Activated CD8-positive, alpha-beta T cell treated with anti-CD3 and anti-CD28 coated beads for 36 hours (primary cell): Measurements from ENCODE around the gene HDHD3. TPM values are rescaled to one million over a fixed set of nuclear protein-coding genes. Genes with fewer than 3 reads are reported as not detected.

Experiments used
- ATAC-seq: fragments of 200-7000 bp; cut with Tn5 transposase; one replicate; pipeline ENCODE4 v1.10.0; 2021; ENCODE audit warnings: mild to moderate bottlenecking, moderate library complexity
- CTCF ChIA-PET: fragments of 350-600 bp; sonication (Branson Sonifier 250); formaldehyde crosslinking; loops from one replicate; lab custom pipeline; 2021; ENCODE audit warnings: antibody characterized with exemption; lab: Charles Lee
- POLR2A ChIA-PET: fragments of 350-600 bp; sonication (Branson Sonifier 250); formaldehyde crosslinking; loops from one replicate; lab custom pipeline; 2021; ENCODE audit warnings: antibody characterized with exemption; lab: Charles Lee
- DNase-seq: peaks from one replicate; pipeline ENCODE4 v3.0.0-alpha.2; 2020
- H3K27ac Mint-ChIP-seq: one replicate; pipeline ENCODE4 v1.8.0; 2021; ENCODE audit warnings: mild to moderate bottlenecking, mixed read lengths
- H3K27me3 Mint-ChIP-seq: one replicate; pipeline ENCODE4 v1.8.0; 2021; ENCODE audit warnings: mixed read lengths
- H3K36me3 Mint-ChIP-seq: one replicate; pipeline ENCODE4 v1.8.0; 2021; ENCODE audit warnings: low read depth, mixed read lengths
- H3K4me1 Mint-ChIP-seq: one replicate; pipeline ENCODE4 v1.8.0; 2021; ENCODE audit warnings: low read depth, mixed read lengths
- H3K4me3 Mint-ChIP-seq: one replicate; pipeline ENCODE4 v1.8.0; 2021; ENCODE audit warnings: mild to moderate bottlenecking, moderate library complexity, mixed read lengths
- H3K9me3 Mint-ChIP-seq: one replicate; pipeline ENCODE4 v1.8.0; 2021; ENCODE audit warnings: mixed read lengths
- intact Hi-C: fragments of 100-400 bp; cut with micrococcal nuclease; formaldehyde crosslinking; loops from one replicate; pipeline ENCODE4 v1.10.0; 2022
- total RNA-seq, 2 experiments: library from RNA; stranded (reverse); gene quantifications; one replicate each; pipeline ENCODE4 v1.2.3, GENCODE V29; 2021
- TF ChIP-seq, protein P1 (sequence below): fragments of 200-600 bp; IDR thresholded peaks from one replicate; pipeline ENCODE4 v1.8.0; 2022; ENCODE audit warnings: antibody characterized with exemption, mild to moderate bottlenecking

HDHD3 gene
- total RNA-seq, 2 experiments from 2014 or later, result 11.6 to 13.3 TPM

DNA sequence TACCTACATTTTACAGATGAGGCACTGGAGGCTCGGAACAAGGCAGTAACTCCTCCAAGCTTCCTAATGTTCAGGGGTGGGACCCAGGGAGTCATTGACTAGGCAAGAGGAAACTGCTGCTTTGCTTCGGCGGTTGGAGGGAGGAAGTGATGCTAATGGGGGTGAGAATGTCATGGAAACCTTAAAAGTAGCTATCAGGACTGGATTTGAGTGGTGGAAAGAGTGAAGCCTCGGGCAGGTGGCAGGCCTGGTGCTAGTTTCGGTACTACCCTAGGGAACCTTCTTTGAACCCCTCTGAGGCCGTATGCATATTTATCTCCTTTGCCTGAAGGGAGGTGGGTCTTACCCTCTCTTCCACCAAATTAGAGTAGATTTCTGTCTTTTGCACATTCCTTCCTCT lies 25.8 kb downstream of the HDHD3 start:
- intact Hi-C loops, result no loop called here
- peaks cover 31% of the 10 kb centered on the region for H3K4me1 Mint-ChIP-seq
- ChIA-PET POLR2A (interaction anchor here (0.6 to 1.7 kb wide), 5 partner anchors 11 to 966 kb away, joined by 3 to 12 read pairs (median 4); partner anchors contain the start of genes POLE3 and WDR31), CTCF (interaction anchor here (0.7 to 3.1 kb wide), 7 partner anchors 11 to 305 kb away, joined by 3 to 14 read pairs (median 4); partner anchors contain the start of genes ALAD, CDC26, PRPF4 and WDR31)
- H3K27me3 Mint-ChIP-seq, result peaks cover 13% of the 10 kb centered on the region
- peak overlapping the region; percentile 77 for H3K27ac Mint-ChIP-seq
- no peaks in the 10 kb centered on the region for H3K9me3 Mint-ChIP-seq
- H3K4me3 Mint-ChIP-seq, result peak overlapping the region; percentile 78
- H3K36me3 Mint-ChIP-seq, result no peaks in the 10 kb centered on the region
- TF ChIP-seq, protein P1, sequence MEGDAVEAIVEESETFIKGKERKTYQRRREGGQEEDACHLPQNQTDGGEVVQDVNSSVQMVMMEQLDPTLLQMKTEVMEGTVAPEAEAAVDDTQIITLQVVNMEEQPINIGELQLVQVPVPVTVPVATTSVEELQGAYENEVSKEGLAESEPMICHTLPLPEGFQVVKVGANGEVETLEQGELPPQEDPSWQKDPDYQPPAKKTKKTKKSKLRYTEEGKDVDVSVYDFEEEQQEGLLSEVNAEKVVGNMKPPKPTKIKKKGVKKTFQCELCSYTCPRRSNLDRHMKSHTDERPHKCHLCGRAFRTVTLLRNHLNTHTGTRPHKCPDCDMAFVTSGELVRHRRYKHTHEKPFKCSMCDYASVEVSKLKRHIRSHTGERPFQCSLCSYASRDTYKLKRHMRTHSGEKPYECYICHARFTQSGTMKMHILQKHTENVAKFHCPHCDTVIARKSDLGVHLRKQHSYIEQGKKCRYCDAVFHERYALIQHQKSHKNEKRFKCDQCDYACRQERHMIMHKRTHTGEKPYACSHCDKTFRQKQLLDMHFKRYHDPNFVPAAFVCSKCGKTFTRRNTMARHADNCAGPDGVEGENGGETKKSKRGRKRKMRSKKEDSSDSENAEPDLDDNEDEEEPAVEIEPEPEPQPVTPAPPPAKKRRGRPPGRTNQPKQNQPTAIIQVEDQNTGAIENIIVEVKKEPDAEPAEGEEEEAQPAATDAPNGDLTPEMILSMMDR, result no peak
- DNase-seq, result peak; percentile 77
- ATAC-seq, result peak; percentile 65

DNA sequence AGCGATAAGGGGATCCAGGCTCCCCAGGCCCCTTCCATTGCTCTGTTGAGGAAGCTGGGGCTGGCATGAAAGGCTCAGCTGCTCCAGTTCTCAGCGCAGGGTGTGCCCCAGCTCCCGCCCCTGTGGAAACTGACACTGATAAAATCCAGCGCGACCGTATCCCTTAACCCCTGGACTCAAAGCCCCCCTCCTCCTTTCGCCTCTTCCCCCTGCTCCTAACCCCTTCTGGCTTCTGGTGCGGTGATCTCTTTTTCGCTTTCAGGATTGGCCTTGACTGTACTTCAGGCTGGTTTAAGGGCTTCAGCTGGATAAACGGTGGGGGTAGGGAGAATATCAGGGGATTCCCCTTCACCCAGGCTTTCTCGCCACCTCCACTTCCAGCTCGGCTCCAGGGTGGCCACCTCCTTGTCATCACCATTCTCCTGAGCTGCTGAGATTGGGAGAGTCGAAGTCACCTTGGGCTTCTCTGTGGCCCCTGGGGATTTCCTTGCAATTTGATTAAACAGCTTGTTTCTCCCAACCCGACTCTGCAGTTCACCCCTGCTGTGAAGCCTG lies 26.6 kb downstream of the HDHD3 start:
- intact Hi-C loops, result no loop called here
- H3K4me1 Mint-ChIP-seq, result peaks cover 37% of the 10 kb centered on the region
- H3K9me3 Mint-ChIP-seq, result no peaks in the 10 kb centered on the region
- peak overlapping the region; percentile 77 for H3K27ac Mint-ChIP-seq
- ATAC-seq, result peak; percentile 13
- H3K36me3 Mint-ChIP-seq, result no peaks in the 10 kb centered on the region
- TF ChIP-seq, protein P1, result no peak
- CTCF ChIA-PET, result interaction anchor here (0.7 to 3.1 kb wide), 10 partner anchors 10 to 305 kb away, joined by 3 to 14 read pairs (median 4); partner anchors contain the start of genes ALAD, CDC26, PRPF4 and WDR31
- peaks cover 13% of the 10 kb centered on the region for H3K27me3 Mint-ChIP-seq
- POLR2A ChIA-PET, result interaction anchor here (0.6 to 2.2 kb wide), 8 partner anchors 10 to 967 kb away, joined by 3 to 12 read pairs (median 4); partner anchors contain the start of genes C9orf43, CDC26, POLE3 and PRPF4
- peak; percentile 36 for DNase-seq
- H3K4me3 Mint-ChIP-seq, result peak overlapping the region; percentile 78

GRCh38 chr9:113349445-113350094 lies 27.2 kb downstream of the HDHD3 start, which contains the start of gene BSPRY:
BSPRY (plus strand) TSS chr9:113349541; CDS start chr9:113349580, 39 bp downstream.
- peak; percentile 50 for DNase-seq
- peak within 1 kb of the TSS; percentile 77 for H3K27ac Mint-ChIP-seq
- peak; percentile 45 for ATAC-seq
- ChIA-PET CTCF (interaction anchor here (0.8 to 3.1 kb wide), 7 partner anchors 10 to 237 kb away, joined by 3 to 14 read pairs (median 5); partner anchors contain the start of genes ALAD, CDC26, PRPF4 and WDR31), POLR2A (interaction anchor here (1.0 to 2.2 kb wide), 5 partner anchors 9 to 74 kb away, joined by 3 to 12 read pairs (median 4); partner anchors contain the start of genes C9orf43, CDC26, POLE3 and PRPF4)
- no peaks in the 10 kb centered on the region for H3K36me3 Mint-ChIP-seq
- TF ChIP-seq, protein P1, result no peak
- H3K4me3 Mint-ChIP-seq, result peak within 1 kb of the TSS; percentile 78
- peaks cover 39% of the 10 kb centered on the region for H3K4me1 Mint-ChIP-seq
- intact Hi-C loops, result loop anchor here (10.0 kb wide), 1 partner anchor 75 kb away; the partner anchor contains the start of genes CDC26 and PRPF4
- peaks cover 13% of the 10 kb centered on the region for H3K27me3 Mint-ChIP-seq
- no peaks in the 10 kb centered on the region for H3K9me3 Mint-ChIP-seq

- peaks cover 12% of the 10 kb centered on the region for H3K27me3 Mint-ChIP-seq
- POLR2A ChIA-PET, result interaction anchor here (0.6 to 2.2 kb wide), 4 partner anchors 9 to 141 kb away, joined by 3 to 6 read pairs (median 4); partner anchors contain the start of genes C9orf43, POLE3 and WDR31
- no peaks in the 10 kb centered on the region for H3K36me3 Mint-ChIP-seq
- CTCF ChIA-PET, result interaction anchor here (0.9 to 3.1 kb wide), 6 partner anchors 9 to 236 kb away, joined by 3 to 14 read pairs (median 9); partner anchors contain the start of genes ALAD, CDC26, PRPF4 and WDR31
- intact Hi-C loops, result loop anchor here (10.0 kb wide), 1 partner anchor 74 kb away; the partner anchor contains the start of genes CDC26 and PRPF4
- H3K4me3 Mint-ChIP-seq, result peak overlapping the region; percentile 74
- no peak for DNase-seq
- TF ChIP-seq, protein P1, result no peak
- no peak overlapping the region for H3K27ac Mint-ChIP-seq
- H3K9me3 Mint-ChIP-seq, result no peaks in the 10 kb centered on the region
- peaks cover 39% of the 10 kb centered on the region for H3K4me1 Mint-ChIP-seq
- no peak for ATAC-seq
Measured at GRCh38 chr9:113349066-113349444, 27.7 kb downstream of the HDHD3 start.
